Measurements from ENCODE around the gene UBE2H.
"Not testable (repeated sequence)": the region's sequence is repeated elsewhere in the genome, so short reads cannot be mapped to it uniquely, and the experiment has no call there.

UBE2H gene
- 52.2 to 86.4 (median 63.5) reads per million in 17 experiments for total RNA-seq

- peak; percentile 93 to 96 (median 96) for DNase-seq
Measured at GRCh38 chr7:129952653-129953560, at the start of gene UBE2H. UBE2H (minus strand) TSS chr7:129952960; CDS start chr7:129952555, 405 bp downstream.

DNA sequence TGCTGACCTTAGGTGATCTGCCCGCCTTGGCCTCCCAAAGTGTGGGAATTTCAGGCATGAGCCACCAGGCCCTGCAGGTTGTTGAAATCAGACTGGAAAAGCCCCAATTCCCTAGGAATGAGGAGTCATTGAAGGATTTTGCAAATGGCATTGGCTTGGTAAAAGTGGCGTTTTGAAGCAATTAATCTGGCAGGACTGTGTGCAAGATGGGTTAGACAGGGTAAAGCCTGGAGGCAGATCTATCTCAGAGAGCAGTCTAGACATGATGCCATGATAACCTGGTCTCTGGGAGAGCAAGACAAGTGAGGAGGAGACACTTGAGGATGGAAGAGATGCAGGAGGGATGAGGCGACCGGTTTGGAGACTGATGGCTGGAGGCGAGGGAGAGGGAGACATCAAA, 45.7 kb upstream of the UBE2H start:
- DNase-seq, result no peak

DNA sequence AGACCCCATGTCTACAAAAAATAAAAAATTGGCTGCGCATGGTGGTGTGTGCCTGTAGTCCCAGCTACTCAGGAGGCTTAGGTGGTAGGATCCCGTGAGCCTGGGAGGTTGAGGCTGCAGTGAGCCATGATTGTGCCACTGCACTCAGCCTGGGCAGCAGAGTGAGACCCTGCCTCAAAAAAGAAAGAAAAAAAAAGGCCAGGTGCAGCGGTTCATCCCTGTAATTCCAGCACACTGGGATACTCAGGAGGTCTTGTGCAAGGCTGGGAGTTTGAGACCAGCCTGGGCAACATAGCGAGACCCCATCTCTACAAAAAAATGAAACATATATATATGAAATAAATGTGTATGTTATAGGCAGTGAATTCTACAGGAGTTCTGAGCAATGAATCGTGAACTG, 44.5 kb upstream of the UBE2H start:
- DNase-seq, result no peak

- DNase-seq, result no peak
Measured at GRCh38 chr7:129993275-129993674, 40.5 kb upstream of the UBE2H start.

DNA sequence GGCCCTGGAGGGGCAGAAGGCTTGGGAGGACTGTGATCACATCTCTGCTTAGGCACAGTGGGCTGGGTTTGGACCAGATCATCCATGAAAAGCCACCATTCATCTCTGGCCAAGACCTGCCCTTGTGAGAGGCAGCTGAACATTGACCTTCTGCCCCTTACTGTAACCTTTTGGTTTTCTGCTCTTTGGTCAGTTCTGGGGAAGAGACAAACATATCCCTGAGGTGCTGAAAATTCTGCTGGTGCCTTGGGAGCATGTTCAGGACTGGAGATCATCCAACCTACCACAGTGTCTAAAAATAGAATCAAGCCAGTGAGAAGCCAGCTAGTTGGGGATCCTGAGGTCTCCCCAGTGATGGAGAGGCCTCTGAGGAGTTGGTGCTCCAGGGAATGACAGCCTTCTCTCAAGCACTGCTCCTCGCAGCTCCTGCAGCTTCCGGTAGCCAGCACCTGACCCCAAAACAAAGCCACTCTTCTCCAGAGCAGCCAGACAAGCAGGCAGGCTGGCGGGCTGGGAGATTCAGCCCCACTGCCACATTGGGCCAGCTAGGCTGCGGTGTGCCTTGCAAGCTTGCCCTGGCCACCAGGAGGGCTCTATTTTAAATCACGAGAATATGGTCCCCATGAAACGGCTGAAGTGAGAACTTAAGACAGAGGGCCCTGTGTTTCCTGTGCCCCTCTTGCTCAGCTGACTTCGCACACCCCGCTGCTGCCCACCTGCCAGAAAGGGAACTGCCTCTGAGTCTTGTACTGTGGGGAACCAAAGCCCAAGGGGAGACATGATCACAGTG, 37.8 kb upstream of the UBE2H start:
- peak in 3 of 4 experiments; percentile 12 to 31 (median 25) for DNase-seq

GRCh38 chr7:129989466-129989865, 36.7 kb upstream of the UBE2H start:
- DNase-seq, result no peak

GRCh38 chr7:129986600-129986999, 33.8 kb upstream of the UBE2H start:
- no peak for DNase-seq

- DNase-seq, result no peak
Measured at GRCh38 chr7:129980667-129981066, 27.9 kb upstream of the UBE2H start.

GRCh38 chr7:129975309-129975708, 22.5 kb upstream of the UBE2H start:
- DNase-seq, result peak in 1 of 4 experiments; percentile 13

GRCh38 chr7:129970816-129971215, 18.1 kb upstream of the UBE2H start:
- DNase-seq, result no peak

GRCh38 chr7:129969881-129970446, 17.2 kb upstream of the UBE2H start:
- DNase-seq, result no peak

DNA sequence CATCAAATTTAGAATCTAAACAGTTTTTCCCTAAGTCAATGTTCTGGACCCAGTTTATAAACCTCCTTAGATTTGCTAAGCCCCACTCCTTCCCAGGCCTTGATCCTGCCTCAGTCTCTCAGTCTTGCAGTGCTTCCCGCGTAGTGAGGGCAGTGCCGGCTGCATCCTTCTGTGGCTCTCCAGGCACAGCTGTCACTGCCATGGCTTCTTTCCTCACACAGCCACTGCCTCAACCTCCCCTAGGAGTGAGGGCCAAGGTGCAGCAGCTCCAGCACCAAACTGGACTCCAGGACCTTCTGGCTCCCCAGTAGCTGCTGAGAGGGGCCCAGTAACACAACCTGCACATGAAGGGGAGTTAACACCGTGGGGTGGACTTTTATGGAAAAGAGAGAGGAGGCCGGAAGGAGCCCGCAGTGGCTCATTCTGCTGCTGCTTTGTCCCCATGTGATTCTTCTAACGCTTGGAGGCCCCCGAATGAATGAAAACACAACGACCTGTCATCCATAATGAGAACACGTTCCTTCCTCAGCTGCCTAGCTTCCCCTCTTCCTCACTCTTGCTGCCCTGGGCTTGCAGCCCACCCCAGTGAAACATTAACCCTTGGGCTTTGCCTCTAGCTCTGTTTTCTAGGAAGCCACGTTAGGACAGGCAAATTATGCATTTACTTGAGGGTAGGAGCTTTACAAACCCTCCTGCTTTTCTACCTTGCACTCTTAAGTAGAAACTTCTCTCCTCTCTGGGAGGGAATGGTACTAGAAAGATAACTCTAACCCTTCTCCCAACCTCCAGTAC, 16.0 kb upstream of the UBE2H start:
- no peak for DNase-seq

- not testable (repeated sequence) for DNase-seq
Measured at GRCh38 chr7:129960204-129960475, 7.4 kb upstream of the UBE2H start.

- DNase-seq, result peak; percentile 16 to 46 (median 28)
Measured at GRCh38 chr7:129959471-129960203, 6.9 kb upstream of the UBE2H start.

DNA sequence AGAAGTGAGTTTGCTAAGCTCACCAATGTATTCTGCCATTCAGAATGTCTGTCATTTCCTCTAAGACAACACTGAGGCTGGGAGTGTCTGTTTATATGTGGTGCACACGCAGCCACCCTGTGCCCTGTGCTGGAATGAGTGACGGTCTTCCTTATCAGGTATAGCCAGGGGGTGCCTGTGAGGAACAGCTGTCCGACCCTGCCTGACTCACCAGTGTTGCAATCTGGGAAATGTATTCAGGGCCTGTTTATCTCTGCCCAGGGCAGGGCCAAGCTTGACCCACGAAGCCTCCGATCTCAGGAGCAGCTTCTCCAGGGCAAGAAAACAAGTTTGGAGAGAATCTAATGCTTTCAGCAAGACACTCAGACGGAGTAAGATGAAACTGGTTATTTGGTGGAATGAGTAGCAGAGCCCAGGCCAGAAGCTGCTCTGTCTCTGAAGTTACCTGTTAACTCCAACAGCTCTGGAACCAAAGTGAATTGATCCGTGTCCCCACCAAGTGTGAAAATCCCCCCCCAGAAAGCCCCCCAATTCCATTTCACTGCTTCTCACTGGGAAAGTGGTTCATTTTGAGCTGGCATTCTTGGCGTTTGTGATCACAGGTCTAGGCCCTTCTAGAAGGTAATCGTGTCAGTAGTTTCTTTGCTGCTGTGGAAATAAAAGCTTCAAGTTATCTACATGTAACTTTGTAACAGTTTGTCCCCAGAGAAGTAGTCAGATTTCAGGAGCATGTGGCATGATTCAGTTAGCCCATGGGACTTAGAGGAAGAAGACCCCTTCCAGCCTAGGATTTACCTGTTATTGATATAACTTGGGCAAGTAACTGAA, 6.1 kb upstream of the UBE2H start:
- DNase-seq, result peak; percentile 17 to 56 (median 46)

GRCh38 chr7:129955993-129956543, 3.3 kb upstream of the UBE2H start:
- DNase-seq, result no peak

DNA sequence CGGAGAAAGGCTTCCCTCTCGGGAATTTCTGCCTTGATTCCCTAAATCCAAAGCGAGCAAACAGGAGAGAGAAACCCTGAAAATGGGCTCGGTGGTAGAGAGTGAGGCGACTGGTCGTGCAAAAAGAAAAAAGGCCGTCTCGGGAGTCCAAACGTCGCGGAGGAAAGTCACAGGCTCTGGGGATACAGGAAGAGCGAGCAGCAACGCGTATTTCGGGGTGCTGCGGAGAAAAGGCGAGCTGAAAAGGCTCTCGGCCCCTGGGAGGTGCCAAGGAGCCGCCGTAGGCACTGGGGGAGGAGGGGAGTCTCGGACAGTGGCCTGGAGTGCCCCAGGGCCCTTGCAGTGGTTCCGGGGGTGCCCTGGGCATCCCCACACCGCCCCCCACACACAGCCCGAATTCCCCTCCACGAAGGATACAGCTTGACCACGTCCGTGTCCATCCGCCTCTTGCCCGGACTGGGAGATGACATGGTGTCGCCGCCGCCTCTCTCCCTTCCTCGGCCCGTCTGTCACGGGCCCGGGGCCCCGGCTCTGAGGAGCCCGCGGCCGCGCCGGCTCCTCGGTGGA, 591 bp downstream of the UBE2H start:
- peak; percentile 44 to 78 (median 60) for DNase-seq

DNA sequence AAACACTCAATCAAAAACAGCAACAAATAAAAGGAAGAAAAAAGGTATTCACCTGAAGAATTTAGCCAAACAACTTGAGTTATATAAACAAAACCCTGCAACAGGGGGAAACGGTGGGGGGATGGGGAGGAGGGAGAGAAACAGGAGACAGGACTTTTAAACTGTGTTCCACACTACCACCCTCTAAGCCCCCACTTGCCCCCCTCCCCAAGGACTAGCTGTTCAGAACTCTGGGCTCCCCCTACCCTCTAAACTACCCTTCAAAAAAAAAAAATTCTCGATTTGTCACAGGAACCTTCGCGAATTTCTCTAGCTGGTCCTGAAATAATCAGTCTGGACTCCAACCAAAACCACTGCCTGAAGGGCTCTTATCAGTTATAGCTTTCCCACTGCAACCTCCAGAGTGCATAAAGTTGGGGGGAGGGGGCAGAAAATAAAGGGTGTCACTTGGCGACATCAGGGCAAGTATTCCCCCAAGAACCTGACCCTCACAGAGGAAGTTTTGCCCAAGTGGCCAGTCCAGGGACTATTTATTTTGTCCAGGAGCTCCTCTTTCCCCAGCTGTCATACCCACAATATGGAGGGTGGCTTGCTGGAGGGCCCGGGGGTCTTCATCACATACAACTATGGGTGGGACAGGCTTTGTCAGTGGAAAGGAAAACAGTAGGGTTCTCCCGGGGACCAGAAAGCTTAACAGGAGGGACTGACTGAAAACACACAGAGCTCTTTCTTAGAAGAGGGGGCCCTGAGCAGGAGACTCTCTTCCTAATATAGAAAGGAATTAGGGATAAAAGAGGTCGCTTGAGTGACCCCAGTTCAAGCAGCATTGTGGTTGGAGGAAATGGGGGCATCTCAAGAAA, 1.3 kb downstream of the UBE2H start:
- DNase-seq, result peak in 3 of 4 experiments; percentile 30 to 36 (median 34)

DNA sequence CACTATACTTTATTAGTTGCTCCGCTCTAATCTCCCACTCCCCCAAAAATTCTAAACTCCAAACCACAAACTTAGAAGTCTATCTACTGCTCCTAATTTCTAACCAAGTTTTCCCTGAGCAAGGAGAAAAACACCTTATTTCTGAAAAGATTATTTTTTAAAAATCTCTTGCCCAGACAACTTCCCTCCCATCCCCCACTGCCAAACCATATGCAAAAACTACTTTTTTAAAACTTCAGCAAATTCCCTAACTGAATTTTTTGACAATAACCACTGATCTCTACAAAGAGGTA, 1.9 kb downstream of the UBE2H start:
- no peak for DNase-seq

All from suppressor macrophage (primary cell).